DND-41 (cell line): ENCODE measurements around the gene ZNRF4.

ENCODE experiments used
- ATAC-seq: fragments of 200-7000 bp; cut with Tn5 transposase; 3 replicates; pipeline ENCODE4 v1.9.1; 2021; ENCODE audit warnings: low read depth; ENCODE audit not compliant: insufficient read depth
- DNase-seq: peaks from one replicate; pipeline ENCODE4 v3.0.0-alpha.2; 2020
- H2AFZ ChIP-seq: 2 replicates; pipeline ENCODE4 v1.6.0; 2012; ENCODE audit warnings: low read depth, low read length
- H3K27ac ChIP-seq: 2 replicates; pipeline ENCODE4 v1.5.1; 2012; ENCODE audit warnings: low read length, inconsistent platforms
- H3K27me3 ChIP-seq: fragments of 200-600 bp; sonication (generic); 2 replicates; pipeline ENCODE4 v1.6.0; 2012; ENCODE audit warnings: low read length, mild to moderate bottlenecking, inconsistent platforms; ENCODE audit not compliant: insufficient read depth, poor library complexity
- H3K36me3 ChIP-seq: 2 replicates; pipeline ENCODE4 v1.5.1; 2012; ENCODE audit warnings: low read length, inconsistent platforms; ENCODE audit not compliant: insufficient read depth
- H3K4me1 ChIP-seq: 2 replicates; pipeline ENCODE4 v1.5.1; 2012; ENCODE audit warnings: mild to moderate bottlenecking, low read length; ENCODE audit not compliant: insufficient read depth
- H3K4me2 ChIP-seq: 2 replicates; pipeline ENCODE4 v1.6.0; 2012; ENCODE audit warnings: mild to moderate bottlenecking, moderate library complexity, low read length, inconsistent platforms; ENCODE audit not compliant: insufficient read depth
- H3K4me3 ChIP-seq, 2 experiments: fragments of 200-600 bp in 1 of 2; shearing (Covaris generic) in 1 of 2; 2 replicates each; pipeline ENCODE4 v1.5.1; 2012 to 2016; ENCODE audit warnings: inconsistent platforms in 2 of 2, low read length in 2 of 2, mild to moderate bottlenecking in 2 of 2, low read depth in 1 of 2, moderate library complexity in 1 of 2
- H3K79me2 ChIP-seq: 2 replicates; pipeline ENCODE4 v1.6.0; 2012; ENCODE audit warnings: low read length, inconsistent platforms; ENCODE audit not compliant: insufficient read depth
- H3K9ac ChIP-seq: 2 replicates; pipeline ENCODE4 v1.6.0; 2012; ENCODE audit warnings: low read depth, mild to moderate bottlenecking, inconsistent platforms, low read length, moderate library complexity
- H3K9me3 ChIP-seq: 2 replicates; pipeline ENCODE4 v1.5.1; 2012; ENCODE audit warnings: low read length, moderate library complexity, mild to moderate bottlenecking, inconsistent platforms; ENCODE audit not compliant: insufficient read depth, severe bottlenecking
- H4K20me1 ChIP-seq: 2 replicates; pipeline ENCODE4 v1.6.0; 2012; ENCODE audit warnings: low read length; ENCODE audit not compliant: insufficient read depth
- CTCF ChIP-seq: IDR thresholded peaks from 2 replicates; pipeline ENCODE4 v1.5.1; 2012; ENCODE audit warnings: borderline replicate concordance, low read length, moderate library complexity, mild to moderate bottlenecking; ENCODE audit not compliant: poor library complexity, severe bottlenecking; ENCODE audit errors: extremely low read depth
- EZH2 ChIP-seq: IDR thresholded peaks from 3 replicates; pipeline ENCODE4 v1.6.1; 2012; ENCODE audit warnings: borderline replicate concordance, low read depth, mild to moderate bottlenecking, moderate library complexity, low read length, inconsistent platforms; ENCODE audit not compliant: severe bottlenecking

Gene ZNRF4

GRCh38 chr19:5503598-5503997 lies 48.4 kb downstream of the ZNRF4 start:
- H2AFZ ChIP-seq: no peak overlapping the region
- H4K20me1 ChIP-seq: no peaks in the 10 kb centered on the region
- no peak overlapping the region for H3K4me2 ChIP-seq
- no peak overlapping the region for H3K4me3 ChIP-seq
- peaks cover 8% of the 10 kb centered on the region for H3K9me3 ChIP-seq
- TF ChIP-seq EZH2 (no peak), CTCF (peak; percentile 47)
- ATAC-seq: no peak
- no peaks in the 10 kb centered on the region for H3K36me3 ChIP-seq
- H3K27me3 ChIP-seq: no peaks in the 10 kb centered on the region
- no peaks in the 10 kb centered on the region for H3K4me1 ChIP-seq
- H3K27ac ChIP-seq: no peak overlapping the region
- no peak overlapping the region for H3K9ac ChIP-seq
- no peaks in the 10 kb centered on the region for H3K79me2 ChIP-seq
- DNase-seq: peak; percentile 6

GRCh38 chr19:5504114-5504513 lies 48.9 kb downstream of the ZNRF4 start:
- no peak for TF ChIP-seq EZH2
- peak; percentile 33 for TF ChIP-seq CTCF
- no peaks in the 10 kb centered on the region for H3K79me2 ChIP-seq
- no peak for ATAC-seq
- H2AFZ ChIP-seq: no peak overlapping the region
- no peak overlapping the region for H3K9ac ChIP-seq
- no peaks in the 10 kb centered on the region for H3K36me3 ChIP-seq
- peaks cover 8% of the 10 kb centered on the region for H3K9me3 ChIP-seq
- DNase-seq: no peak
- no peak overlapping the region for H3K4me3 ChIP-seq
- no peaks in the 10 kb centered on the region for H4K20me1 ChIP-seq
- H3K27me3 ChIP-seq: no peaks in the 10 kb centered on the region
- no peaks in the 10 kb centered on the region for H3K4me1 ChIP-seq
- H3K27ac ChIP-seq: no peak overlapping the region
- H3K4me2 ChIP-seq: no peak overlapping the region
